ENCODE data around the gene VSIG10.

The VSIG10 gene

GRCh38 chr12:118073768-118074167 lies 30.0 kb downstream of the VSIG10 start:
- CTCF ChIA-PET = no interaction called here
- POLR2A ChIA-PET (ENCODE audit: low non-redundant PET) = no interaction called here
- no peak overlapping the region; the same call in 1 of the 2 replicates for H3K27ac ChIP-seq
- TF ChIP-seq CTCF (conservative IDR thresholded peaks at IDR 0.05; ENCODE audit: low read depth) = no peak
- no peak for DNase-seq (ENCODE audit: low spot score)

DNA sequence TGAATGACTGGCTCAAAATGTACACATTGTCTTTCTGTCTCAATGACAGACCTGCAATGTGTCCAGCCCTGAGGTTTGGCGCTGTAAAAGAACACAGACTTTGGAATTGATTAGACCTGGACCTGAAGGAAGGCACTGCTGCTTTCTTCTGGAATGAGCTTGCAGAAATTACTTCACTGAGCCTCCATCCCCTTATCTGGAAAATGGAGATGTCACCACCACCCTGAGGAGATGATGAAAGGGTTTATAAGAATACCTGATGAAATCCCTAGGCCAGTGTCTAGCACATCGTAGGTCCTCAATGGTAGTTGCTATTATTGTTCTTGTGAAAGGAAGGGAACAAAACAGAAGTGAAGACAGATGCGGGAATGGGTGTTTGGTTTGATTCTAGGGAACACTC lies 33.2 kb downstream of the VSIG10 start:
- DNase-seq (ENCODE audit: low spot score) = no peak
- H3K27ac ChIP-seq = no peak overlapping the region
- POLR2A ChIA-PET (ENCODE audit: low non-redundant PET) = interaction anchor here (0.6 kb wide), 1 partner anchor 8 kb away, joined by 3 read pairs; no protein-coding TSS in a partner anchor
- no peak for TF ChIP-seq CTCF (conservative IDR thresholded peaks at IDR 0.05; ENCODE audit: low read depth)
- CTCF ChIA-PET = no interaction called here

GRCh38 chr12:118068445-118068844 lies 35.4 kb downstream of the VSIG10 start:
- H3K27ac ChIP-seq = no peak overlapping the region
- TF ChIP-seq CTCF (conservative IDR thresholded peaks at IDR 0.05; ENCODE audit: low read depth) = no peak
- POLR2A ChIA-PET (ENCODE audit: low non-redundant PET) = no interaction called here
- no peak for DNase-seq (ENCODE audit: low spot score)
- CTCF ChIA-PET = interaction anchor here (0.9 kb wide), 1 partner anchor 1070 kb away, joined by 3 read pairs; no protein-coding TSS in a partner anchor

DNA sequence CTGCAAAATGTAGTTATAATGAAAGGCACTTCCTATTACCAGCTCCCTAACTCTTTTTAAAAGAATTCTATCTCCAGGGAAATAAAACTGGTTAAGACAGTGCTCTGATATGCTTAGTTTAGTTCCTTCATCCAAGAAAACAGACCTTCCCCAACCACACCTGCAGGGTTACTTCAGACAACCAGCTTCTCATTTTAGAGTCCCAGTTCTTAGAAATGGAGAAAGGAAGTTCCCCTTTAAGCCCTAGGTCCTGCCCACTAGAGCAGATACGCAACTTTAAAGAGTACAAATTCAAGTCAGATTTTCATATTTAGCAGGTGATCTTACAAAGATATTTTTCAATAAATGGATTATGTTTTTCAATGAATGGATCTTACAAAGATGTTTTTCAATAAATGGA lies 38.4 kb downstream of the VSIG10 start:
- CTCF ChIA-PET = interaction anchor here (0.7 to 2.1 kb wide), 2 partner anchors 49 to 311 kb away, joined by 3 to 5 read pairs; partner anchors contain the start of gene SUDS3

DNA sequence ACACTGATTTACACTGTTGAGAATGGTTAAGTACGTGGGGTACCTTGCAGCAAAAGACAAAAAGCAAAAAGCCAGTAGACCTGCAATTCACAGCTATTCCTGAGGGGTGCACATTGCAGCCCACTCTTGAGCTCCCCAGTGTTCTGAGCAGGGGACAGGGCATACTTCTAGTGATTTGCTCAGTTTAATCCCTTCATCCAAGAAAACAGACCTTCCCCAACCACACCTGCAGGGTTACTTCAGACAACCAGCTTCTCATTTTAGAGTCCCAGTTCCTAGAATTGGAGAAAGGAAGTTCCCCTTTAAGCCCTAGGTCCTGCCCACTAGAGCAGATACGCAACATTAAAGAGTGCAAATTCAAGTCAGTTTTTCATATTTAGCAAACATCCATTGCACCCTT lies 39.2 kb downstream of the VSIG10 start:
- ChIA-PET POLR2A (ENCODE audit: low non-redundant PET) (no interaction called here), CTCF (interaction anchor here (0.7 to 2.1 kb wide), 2 partner anchors 50 to 311 kb away, joined by 3 to 5 read pairs; partner anchors contain the start of gene SUDS3)
- no peak for TF ChIP-seq CTCF (conservative IDR thresholded peaks at IDR 0.05; ENCODE audit: low read depth)
- H3K27ac ChIP-seq = no peak overlapping the region
- DNase-seq (ENCODE audit: low spot score) = no peak

More for the DNA sequence above, 38.4 kb downstream of the VSIG10 start:
- DNase-seq (ENCODE audit: low spot score) = no peak
- no peak overlapping the region for H3K27ac ChIP-seq
- POLR2A ChIA-PET (ENCODE audit: low non-redundant PET) = no interaction called here
- TF ChIP-seq CTCF (conservative IDR thresholded peaks at IDR 0.05; ENCODE audit: low read depth) = no peak

GRCh38 chr12:118063576-118064391 lies 40.0 kb downstream of the VSIG10 start:
- DNase-seq (ENCODE audit: low spot score) = no peak
- ChIA-PET POLR2A (ENCODE audit: low non-redundant PET) (no interaction called here), CTCF (interaction anchor here (0.6 to 0.9 kb wide), 3 partner anchors 19 to 899 kb away, joined by 3 to 5 read pairs (median 3); no protein-coding TSS in a partner anchor)
- H3K27ac ChIP-seq = no peak overlapping the region
- TF ChIP-seq CTCF (conservative IDR thresholded peaks at IDR 0.05; ENCODE audit: low read depth) = no peak

Measured in RWPE1 (cell line).